GM18858 (cell line): ENCODE results near the gene PDXDC1.
"Not testable (repeated sequence)": the region's sequence is repeated elsewhere in the genome, so short reads cannot be mapped to it uniquely, and the experiment has no call there.

Experiments used
- ATAC-seq: cut with Tn5 transposase; IDR thresholded peaks from one replicate; pipeline ENCODE4 v1.9.1; 2021; ENCODE audit not compliant: unreplicated experiment

PDXDC1 gene

GRCh38 chr16:15130256-15130932, 155.6 kb downstream of the PDXDC1 start:
- not testable (repeated sequence) for ATAC-seq

- not testable (repeated sequence) for ATAC-seq
These were observed 156.3 kb downstream of the PDXDC1 start for GRCh38 chr16:15130943-15131700.

- ATAC-seq: not testable (repeated sequence)
These were observed 158.0 kb downstream of the PDXDC1 start for GRCh38 chr16:15132719-15133428.

GRCh38 chr16:15133554-15133953, 158.7 kb downstream of the PDXDC1 start:
- not testable (repeated sequence) for ATAC-seq

- ATAC-seq: not testable (repeated sequence)
These were observed 160.1 kb downstream of the PDXDC1 start for GRCh38 chr16:15134752-15135482.

GRCh38 chr16:15135483-15136360, 160.9 kb downstream of the PDXDC1 start:
- not testable (repeated sequence) for ATAC-seq

GRCh38 chr16:15137514-15137913, 162.7 kb downstream of the PDXDC1 start:
- not testable (repeated sequence) for ATAC-seq

- not testable (repeated sequence) for ATAC-seq
These were observed 165.9 kb downstream of the PDXDC1 start for GRCh38 chr16:15140444-15141365.

- ATAC-seq: no peak
These were observed 166.8 kb downstream of the PDXDC1 start for GRCh38 chr16:15141586-15141985.

GRCh38 chr16:15142107-15142890, 167.5 kb downstream of the PDXDC1 start:
- ATAC-seq: not testable (repeated sequence)

- not testable (repeated sequence) for ATAC-seq
These were observed 168.2 kb downstream of the PDXDC1 start for GRCh38 chr16:15142891-15143600.

- ATAC-seq: not testable (repeated sequence)
These were observed 168.8 kb downstream of the PDXDC1 start for GRCh38 chr16:15143601-15144091.

- not testable (repeated sequence) for ATAC-seq
These were observed 169.3 kb downstream of the PDXDC1 start for GRCh38 chr16:15144092-15144631.

GRCh38 chr16:15144781-15145417, 170.1 kb downstream of the PDXDC1 start:
- not testable (repeated sequence) for ATAC-seq

- not testable (repeated sequence) for ATAC-seq
These were observed 170.8 kb downstream of the PDXDC1 start for GRCh38 chr16:15145418-15146263.

- not testable (repeated sequence) for ATAC-seq
These were observed 171.4 kb downstream of the PDXDC1 start for GRCh38 chr16:15146264-15146662.
